Ishikawa (cell line): ENCODE measurements around the gene WFDC8.

Experiments used
- CEBPB ChIP-seq: IDR thresholded peaks from 2 replicates; pipeline ENCODE4 v1.6.1; 2012
- EGR1 ChIP-seq: IDR thresholded peaks from 2 replicates; pipeline ENCODE4 v1.6.1; 2012
- EP300 ChIP-seq: IDR thresholded peaks from 2 replicates; pipeline ENCODE4 v1.6.1; 2012; ENCODE audit warnings: borderline replicate concordance
- FOXM1 ChIP-seq: IDR thresholded peaks from 2 replicates; pipeline ENCODE4 v1.6.1; 2012; ENCODE audit warnings: low read depth, borderline replicate concordance
- NFIC ChIP-seq: IDR thresholded peaks from 2 replicates; pipeline ENCODE4 v1.6.1; 2012
- RAD21 ChIP-seq: IDR thresholded peaks from 2 replicates; pipeline ENCODE4 v1.6.1; 2012; ENCODE audit warnings: low read depth
- TAF1 ChIP-seq: IDR thresholded peaks from 2 replicates; pipeline ENCODE4 v1.6.1; 2012; ENCODE audit warnings: low read depth, mild to moderate bottlenecking
- TEAD4 ChIP-seq: IDR thresholded peaks from 2 replicates; pipeline ENCODE4 v1.6.1; 2012
- YY1 ChIP-seq: IDR thresholded peaks from 2 replicates; pipeline ENCODE4 v1.6.1; 2012; ENCODE audit warnings: low read depth
- TF ChIP-seq, protein P1 (sequence below): IDR thresholded peaks from 2 replicates; pipeline ENCODE4 v1.6.1; 2012; ENCODE audit warnings: low read depth, mild to moderate bottlenecking
- TF ChIP-seq, protein P2 (sequence below): IDR thresholded peaks from 2 replicates; pipeline ENCODE4 v1.6.1; 2012
- TF ChIP-seq, protein P3 (sequence below): IDR thresholded peaks from 2 replicates; pipeline ENCODE4 v1.6.1; 2012

DNA sequence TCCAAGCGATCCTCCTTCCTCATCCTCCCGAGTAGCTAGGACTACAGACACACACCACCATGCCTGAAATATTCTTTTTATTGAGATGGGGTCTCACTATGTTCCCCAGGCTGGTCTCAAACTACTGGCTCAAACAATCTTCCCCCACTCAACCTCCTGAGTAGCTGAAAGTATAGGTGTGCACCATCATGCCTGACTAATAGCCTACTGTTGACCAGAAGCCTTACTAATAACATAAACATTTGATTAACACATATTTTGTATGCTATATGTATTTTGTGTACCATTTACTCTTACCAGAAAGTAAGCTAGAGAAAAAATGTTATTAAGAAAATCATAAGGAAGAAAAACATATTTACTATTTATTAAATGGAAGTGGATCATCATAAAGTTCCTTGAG lies 38.5 kb upstream of the WFDC8 start:
- no peak for TF ChIP-seq YY1
- TF ChIP-seq FOXM1 = no peak
- TF ChIP-seq, protein P1, sequence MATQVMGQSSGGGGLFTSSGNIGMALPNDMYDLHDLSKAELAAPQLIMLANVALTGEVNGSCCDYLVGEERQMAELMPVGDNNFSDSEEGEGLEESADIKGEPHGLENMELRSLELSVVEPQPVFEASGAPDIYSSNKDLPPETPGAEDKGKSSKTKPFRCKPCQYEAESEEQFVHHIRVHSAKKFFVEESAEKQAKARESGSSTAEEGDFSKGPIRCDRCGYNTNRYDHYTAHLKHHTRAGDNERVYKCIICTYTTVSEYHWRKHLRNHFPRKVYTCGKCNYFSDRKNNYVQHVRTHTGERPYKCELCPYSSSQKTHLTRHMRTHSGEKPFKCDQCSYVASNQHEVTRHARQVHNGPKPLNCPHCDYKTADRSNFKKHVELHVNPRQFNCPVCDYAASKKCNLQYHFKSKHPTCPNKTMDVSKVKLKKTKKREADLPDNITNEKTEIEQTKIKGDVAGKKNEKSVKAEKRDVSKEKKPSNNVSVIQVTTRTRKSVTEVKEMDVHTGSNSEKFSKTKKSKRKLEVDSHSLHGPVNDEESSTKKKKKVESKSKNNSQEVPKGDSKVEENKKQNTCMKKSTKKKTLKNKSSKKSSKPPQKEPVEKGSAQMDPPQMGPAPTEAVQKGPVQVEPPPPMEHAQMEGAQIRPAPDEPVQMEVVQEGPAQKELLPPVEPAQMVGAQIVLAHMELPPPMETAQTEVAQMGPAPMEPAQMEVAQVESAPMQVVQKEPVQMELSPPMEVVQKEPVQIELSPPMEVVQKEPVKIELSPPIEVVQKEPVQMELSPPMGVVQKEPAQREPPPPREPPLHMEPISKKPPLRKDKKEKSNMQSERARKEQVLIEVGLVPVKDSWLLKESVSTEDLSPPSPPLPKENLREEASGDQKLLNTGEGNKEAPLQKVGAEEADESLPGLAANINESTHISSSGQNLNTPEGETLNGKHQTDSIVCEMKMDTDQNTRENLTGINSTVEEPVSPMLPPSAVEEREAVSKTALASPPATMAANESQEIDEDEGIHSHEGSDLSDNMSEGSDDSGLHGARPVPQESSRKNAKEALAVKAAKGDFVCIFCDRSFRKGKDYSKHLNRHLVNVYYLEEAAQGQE = no peak
- TF ChIP-seq RAD21 = no peak
- TF ChIP-seq, protein P2, sequence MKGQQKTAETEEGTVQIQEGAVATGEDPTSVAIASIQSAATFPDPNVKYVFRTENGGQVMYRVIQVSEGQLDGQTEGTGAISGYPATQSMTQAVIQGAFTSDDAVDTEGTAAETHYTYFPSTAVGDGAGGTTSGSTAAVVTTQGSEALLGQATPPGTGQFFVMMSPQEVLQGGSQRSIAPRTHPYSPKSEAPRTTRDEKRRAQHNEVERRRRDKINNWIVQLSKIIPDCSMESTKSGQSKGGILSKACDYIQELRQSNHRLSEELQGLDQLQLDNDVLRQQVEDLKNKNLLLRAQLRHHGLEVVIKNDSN = no peak
- TF ChIP-seq, protein P3, sequence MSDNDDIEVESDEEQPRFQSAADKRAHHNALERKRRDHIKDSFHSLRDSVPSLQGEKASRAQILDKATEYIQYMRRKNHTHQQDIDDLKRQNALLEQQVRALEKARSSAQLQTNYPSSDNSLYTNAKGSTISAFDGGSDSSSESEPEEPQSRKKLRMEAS = no peak
- no peak for TF ChIP-seq TAF1
- TF ChIP-seq CEBPB = no peak
- TF ChIP-seq EP300 = no peak
- TF ChIP-seq TEAD4 = no peak
- TF ChIP-seq EGR1 = no peak
- no peak for TF ChIP-seq NFIC
